Measurements from ENCODE around the gene STXBP1.

The STXBP1 gene

GRCh38 chr9:127664324-127664677, 52.2 kb downstream of the STXBP1 start:
- no peak for TF ChIP-seq CTCF (IDR thresholded peaks at IDR 0.05; ENCODE audit: control extremely low read depth, extremely low read depth, low read depth, missing control alignments)
- ChIA-PET CTCF (no interaction called here), POLR2A (no interaction called here)
- no peak for DNase-seq (ENCODE audit: extremely low spot score)

- TF ChIP-seq CTCF (IDR thresholded peaks at IDR 0.05; ENCODE audit: control extremely low read depth, extremely low read depth, low read depth, missing control alignments) = no peak
- ChIA-PET CTCF (no interaction called here), POLR2A (no interaction called here)
- no peak for DNase-seq (ENCODE audit: extremely low spot score)
These were observed 52.8 kb downstream of the STXBP1 start for GRCh38 chr9:127664678-127665507.

- no peak for TF ChIP-seq CTCF (IDR thresholded peaks at IDR 0.05; ENCODE audit: control extremely low read depth, extremely low read depth, low read depth, missing control alignments)
- DNase-seq (ENCODE audit: extremely low spot score) = no peak
- ChIA-PET POLR2A (no interaction called here), CTCF (interaction anchor here (1.1 to 1.7 kb wide), 3 partner anchors 16 to 78 kb away, joined by 3 to 4 read pairs (median 4); no protein-coding TSS in a partner anchor)
These were observed 55.2 kb downstream of the STXBP1 start for GRCh38 chr9:127667127-127667844.

GRCh38 chr9:127667906-127668305, 55.8 kb downstream of the STXBP1 start:
- DNase-seq (ENCODE audit: extremely low spot score) = no peak
- no peak for TF ChIP-seq CTCF (IDR thresholded peaks at IDR 0.05; ENCODE audit: control extremely low read depth, extremely low read depth, low read depth, missing control alignments)
- POLR2A ChIA-PET = no interaction called here
- CTCF ChIA-PET = interaction anchor here (0.8 to 1.7 kb wide), 5 partner anchors 16 to 83 kb away, joined by 3 to 4 read pairs (median 4); no protein-coding TSS in a partner anchor

GRCh38 chr9:127673234-127673633, 61.2 kb downstream of the STXBP1 start:
- ChIA-PET CTCF (no interaction called here), POLR2A (no interaction called here)
- TF ChIP-seq CTCF (IDR thresholded peaks at IDR 0.05; ENCODE audit: control extremely low read depth, extremely low read depth, low read depth, missing control alignments) = no peak
- DNase-seq (ENCODE audit: extremely low spot score) = no peak

- POLR2A ChIA-PET = no interaction called here
- CTCF ChIA-PET = interaction anchor here (1.0 to 1.2 kb wide), 2 partner anchors 10 to 73 kb away, joined by 3 to 4 read pairs; no protein-coding TSS in a partner anchor
These were observed 64.6 kb downstream of the STXBP1 start for GRCh38 chr9:127676638-127677037.

More at GRCh38 chr9:127676638-127677037, 64.6 kb downstream of the STXBP1 start:
- TF ChIP-seq CTCF (IDR thresholded peaks at IDR 0.05; ENCODE audit: control extremely low read depth, extremely low read depth, low read depth, missing control alignments) = no peak
- DNase-seq (ENCODE audit: extremely low spot score) = no peak

All from GM10248 (cell line).